Measurements from ENCODE around the gene SMG9. TPM values are rescaled to one million over a fixed set of nuclear protein-coding genes. Genes with fewer than 3 reads are reported as not detected.

The SMG9 gene
- total RNA-seq, 1 donor from 2014 or later = 35.0 TPM

DNA sequence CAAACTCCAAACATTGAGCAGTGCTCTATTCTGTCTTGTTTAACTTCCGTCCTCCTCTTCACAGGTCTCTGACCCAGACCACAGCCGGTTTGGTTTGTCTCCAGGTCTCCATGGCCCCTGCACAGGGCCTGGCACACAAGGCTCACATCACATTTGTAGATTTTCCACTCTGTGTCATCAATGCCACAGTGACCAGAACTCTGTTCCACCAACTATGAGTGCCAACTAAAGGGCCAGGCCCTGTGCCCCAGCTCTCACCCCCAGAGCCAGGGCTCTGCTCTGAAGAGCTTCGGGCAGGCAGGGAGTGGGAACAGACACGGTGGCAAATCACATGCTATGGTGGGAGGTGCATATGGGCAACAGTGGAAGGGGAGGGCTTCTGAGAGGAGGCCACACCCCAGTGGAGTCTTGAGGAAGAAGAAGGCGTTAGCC lies 16.0 kb downstream of the SMG9 start:
- H2AFZ ChIP-seq (ENCODE audit: low read depth, low read length) = no peak overlapping the region
- DNase-seq (ENCODE audit: low read depth) (peak; percentile 24), FAIRE-seq (no peak)
- H3K27ac ChIP-seq (ENCODE audit: low read depth, low read length) = no peak overlapping the region
- no peaks in the 10 kb centered on the region for H3K9me3 ChIP-seq (ENCODE audit: insufficient read depth, low read depth, low read length)
- no peaks in the 10 kb centered on the region for H3K27me3 ChIP-seq (ENCODE audit: insufficient read depth, low read length)
- H3K4me2 ChIP-seq (ENCODE audit: low read length) = no peak overlapping the region
- H3K4me1 ChIP-seq (ENCODE audit: insufficient read depth, low read length) = peaks cover 9% of the 10 kb centered on the region
- H3K4me3 ChIP-seq (ENCODE audit: insufficient read depth, low read depth, low read length) = no peak overlapping the region
- peaks cover 50% of the 10 kb centered on the region for H3K36me3 ChIP-seq (ENCODE audit: insufficient read depth, low read length)
- H3K79me2 ChIP-seq (ENCODE audit: insufficient read depth, low read length) = no peaks in the 10 kb centered on the region
- Mint-ChIP-seq H3K4me1 (ENCODE audit: low read depth, unreplicated experiment) (peaks cover 16% of the 10 kb centered on the region), H3K9me3 (ENCODE audit: unreplicated experiment) (no peaks in the 10 kb centered on the region), H3K27me3 (ENCODE audit: low read depth, unreplicated experiment) (no peaks in the 10 kb centered on the region), H3K27ac (ENCODE audit: unreplicated experiment) (peak overlapping the region; percentile 69), H3K36me3 (ENCODE audit: low read depth, unreplicated experiment) (peaks cover 19% of the 10 kb centered on the region), H3K4me3 (ENCODE audit: unreplicated experiment) (no peak overlapping the region)
- H4K20me1 ChIP-seq (ENCODE audit: insufficient read depth, low read length) = peaks cover 4% of the 10 kb centered on the region
- TF ChIP-seq, protein P1, sequence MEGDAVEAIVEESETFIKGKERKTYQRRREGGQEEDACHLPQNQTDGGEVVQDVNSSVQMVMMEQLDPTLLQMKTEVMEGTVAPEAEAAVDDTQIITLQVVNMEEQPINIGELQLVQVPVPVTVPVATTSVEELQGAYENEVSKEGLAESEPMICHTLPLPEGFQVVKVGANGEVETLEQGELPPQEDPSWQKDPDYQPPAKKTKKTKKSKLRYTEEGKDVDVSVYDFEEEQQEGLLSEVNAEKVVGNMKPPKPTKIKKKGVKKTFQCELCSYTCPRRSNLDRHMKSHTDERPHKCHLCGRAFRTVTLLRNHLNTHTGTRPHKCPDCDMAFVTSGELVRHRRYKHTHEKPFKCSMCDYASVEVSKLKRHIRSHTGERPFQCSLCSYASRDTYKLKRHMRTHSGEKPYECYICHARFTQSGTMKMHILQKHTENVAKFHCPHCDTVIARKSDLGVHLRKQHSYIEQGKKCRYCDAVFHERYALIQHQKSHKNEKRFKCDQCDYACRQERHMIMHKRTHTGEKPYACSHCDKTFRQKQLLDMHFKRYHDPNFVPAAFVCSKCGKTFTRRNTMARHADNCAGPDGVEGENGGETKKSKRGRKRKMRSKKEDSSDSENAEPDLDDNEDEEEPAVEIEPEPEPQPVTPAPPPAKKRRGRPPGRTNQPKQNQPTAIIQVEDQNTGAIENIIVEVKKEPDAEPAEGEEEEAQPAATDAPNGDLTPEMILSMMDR (IDR thresholded peaks at IDR 0.05; ENCODE audit: insufficient read depth, low read depth, low read length) = no peak
- TF ChIP-seq EZH2 (IDR thresholded peaks at IDR 0.05; ENCODE audit: insufficient read depth, low read length) = no peak
- no peak overlapping the region for H3K9ac ChIP-seq (ENCODE audit: low read length)

DNA sequence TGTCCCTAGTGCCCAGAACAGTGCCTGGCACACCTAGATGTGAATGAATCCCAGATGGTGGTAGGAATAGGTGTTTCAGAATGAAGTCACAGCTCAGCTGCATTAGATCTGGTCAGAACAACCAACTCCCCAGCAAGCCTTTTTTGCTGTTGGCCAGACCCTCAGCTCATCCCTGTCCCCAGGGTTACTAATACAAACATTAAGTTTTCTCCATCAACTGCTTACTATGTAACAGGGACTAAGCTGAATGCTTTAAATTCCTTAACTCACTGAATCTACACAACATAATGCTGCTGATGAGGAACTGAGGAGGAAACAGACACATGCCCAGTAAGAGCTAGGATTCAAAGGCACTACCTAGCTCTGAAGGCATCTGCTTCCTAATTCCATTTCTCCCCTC lies 18.8 kb downstream of the SMG9 start:
- no peaks in the 10 kb centered on the region for H3K27me3 ChIP-seq (ENCODE audit: insufficient read depth, low read length)
- no peak overlapping the region for H2AFZ ChIP-seq (ENCODE audit: low read depth, low read length)
- TF ChIP-seq, protein P1 (IDR thresholded peaks at IDR 0.05; ENCODE audit: insufficient read depth, low read depth, low read length) = no peak
- no peak for TF ChIP-seq EZH2 (IDR thresholded peaks at IDR 0.05; ENCODE audit: insufficient read depth, low read length)
- no peaks in the 10 kb centered on the region for H3K9me3 ChIP-seq (ENCODE audit: insufficient read depth, low read depth, low read length)
- no peaks in the 10 kb centered on the region for H3K27me3 Mint-ChIP-seq (ENCODE audit: low read depth, unreplicated experiment)
- H3K9ac ChIP-seq (ENCODE audit: low read length) = peak overlapping the region; percentile 32
- H3K79me2 ChIP-seq (ENCODE audit: insufficient read depth, low read length) = no peaks in the 10 kb centered on the region
- H3K4me3 Mint-ChIP-seq (ENCODE audit: unreplicated experiment) = peak overlapping the region; percentile 28
- no peak overlapping the region for H3K4me2 ChIP-seq (ENCODE audit: low read length)
- peaks cover 55% of the 10 kb centered on the region for H3K36me3 ChIP-seq (ENCODE audit: insufficient read depth, low read length)
- no peak overlapping the region for H3K4me3 ChIP-seq (ENCODE audit: insufficient read depth, low read depth, low read length)
- peaks cover 14% of the 10 kb centered on the region for H3K4me1 Mint-ChIP-seq (ENCODE audit: low read depth, unreplicated experiment)
- no peaks in the 10 kb centered on the region for H3K9me3 Mint-ChIP-seq (ENCODE audit: unreplicated experiment)
- H3K27ac ChIP-seq (ENCODE audit: low read depth, low read length) = no peak overlapping the region
- DNase-seq (ENCODE audit: low read depth) (peak; percentile 27), FAIRE-seq (no peak)
- peaks cover 33% of the 10 kb centered on the region for H3K36me3 Mint-ChIP-seq (ENCODE audit: low read depth, unreplicated experiment)
- no peaks in the 10 kb centered on the region for H3K4me1 ChIP-seq (ENCODE audit: insufficient read depth, low read length)
- peak overlapping the region; percentile 41 for H3K27ac Mint-ChIP-seq (ENCODE audit: unreplicated experiment)
- H4K20me1 ChIP-seq (ENCODE audit: insufficient read depth, low read length) = peaks cover 4% of the 10 kb centered on the region

DNA sequence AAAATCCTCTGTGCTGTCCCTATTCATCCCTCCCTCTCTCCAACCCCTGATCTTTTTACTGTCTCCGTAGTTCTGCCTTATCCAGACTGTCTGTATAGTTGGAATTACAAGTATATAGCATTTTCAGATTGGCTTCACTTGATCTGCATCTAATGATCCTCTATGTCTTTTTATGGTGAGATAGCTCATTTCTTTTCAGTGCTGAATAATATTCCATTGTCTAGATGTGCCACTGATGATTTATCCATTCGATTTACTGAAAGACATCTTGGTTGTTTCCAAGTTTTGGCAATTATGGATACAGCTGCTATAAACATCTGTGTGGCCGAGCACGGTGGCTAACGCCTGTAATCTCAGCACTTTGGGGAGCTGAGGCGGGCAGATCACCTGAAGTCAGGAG lies 19.7 kb downstream of the SMG9 start:
- H2AFZ ChIP-seq (ENCODE audit: low read depth, low read length) = no peak overlapping the region
- no peak for FAIRE-seq
- H3K79me2 ChIP-seq (ENCODE audit: insufficient read depth, low read length) = no peaks in the 10 kb centered on the region
- H3K4me1 ChIP-seq (ENCODE audit: insufficient read depth, low read length) = no peaks in the 10 kb centered on the region
- peaks cover 4% of the 10 kb centered on the region for H4K20me1 ChIP-seq (ENCODE audit: insufficient read depth, low read length)
- no peak overlapping the region for H3K27ac ChIP-seq (ENCODE audit: low read depth, low read length)
- DNase-seq (ENCODE audit: low read depth) = no peak
- Mint-ChIP-seq H3K36me3 (ENCODE audit: low read depth, unreplicated experiment) (peaks cover 34% of the 10 kb centered on the region), H3K27ac (ENCODE audit: unreplicated experiment) (no peak overlapping the region), H3K27me3 (ENCODE audit: low read depth, unreplicated experiment) (no peaks in the 10 kb centered on the region), H3K4me1 (ENCODE audit: low read depth, unreplicated experiment) (peaks cover 16% of the 10 kb centered on the region), H3K9me3 (ENCODE audit: unreplicated experiment) (no peaks in the 10 kb centered on the region), H3K4me3 (ENCODE audit: unreplicated experiment) (no peak overlapping the region)
- H3K9ac ChIP-seq (ENCODE audit: low read length) = no peak overlapping the region
- H3K4me3 ChIP-seq (ENCODE audit: insufficient read depth, low read depth, low read length) = no peak overlapping the region
- H3K9me3 ChIP-seq (ENCODE audit: insufficient read depth, low read depth, low read length) = no peaks in the 10 kb centered on the region
- peaks cover 53% of the 10 kb centered on the region for H3K36me3 ChIP-seq (ENCODE audit: insufficient read depth, low read length)
- H3K4me2 ChIP-seq (ENCODE audit: low read length) = no peak overlapping the region
- no peaks in the 10 kb centered on the region for H3K27me3 ChIP-seq (ENCODE audit: insufficient read depth, low read length)
- TF ChIP-seq, protein P1 (IDR thresholded peaks at IDR 0.05; ENCODE audit: insufficient read depth, low read depth, low read length) = no peak
- no peak for TF ChIP-seq EZH2 (IDR thresholded peaks at IDR 0.05; ENCODE audit: insufficient read depth, low read length)

Data from astrocyte (in vitro differentiated cells and primary cell).